ENCODE measurements around the gene PAQR4.
A peak's percentile ranks its signal among the peaks of the same experiment; 100 is the strongest.

Gene PAQR4

DNA sequence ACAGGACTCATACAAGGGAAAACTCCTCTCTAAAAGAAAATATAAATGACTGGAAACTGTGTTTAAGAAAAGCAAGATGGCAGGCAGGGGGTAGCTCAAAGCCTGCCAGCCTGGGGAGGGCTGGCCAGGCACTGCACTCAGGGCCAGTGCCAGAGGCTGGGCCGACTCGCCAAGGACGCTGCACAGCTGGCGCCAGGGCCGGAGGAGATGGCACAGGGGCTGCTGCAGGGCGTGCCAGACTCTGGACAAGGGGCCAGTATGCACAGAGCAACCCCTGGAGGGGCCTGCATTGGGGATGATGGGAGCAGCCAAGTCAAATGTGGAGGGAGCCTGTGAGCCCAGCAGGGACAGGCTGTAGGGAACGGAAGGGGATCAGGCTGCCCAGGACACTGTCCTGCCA is 7.1 kb downstream of the PAQR4 start:
- ATAC-seq = no peak
- TF ChIP-seq ZNF8 (CRISPR knock-in tag; IDR thresholded peaks at IDR 0.05) (no peak), ZNF70 (CRISPR knock-in tag; IDR thresholded peaks at IDR 0.05) (no peak), RARB (CRISPR knock-in tag; IDR thresholded peaks at IDR 0.05) (no peak), ZC3H10 (CRISPR knock-in tag; IDR thresholded peaks at IDR 0.05) (no peak), BACH2 (CRISPR knock-in tag; IDR thresholded peaks at IDR 0.05; ENCODE audit: borderline replicate concordance) (no peak), TCF4 (CRISPR knock-in tag; IDR thresholded peaks at IDR 0.05; ENCODE audit: borderline replicate concordance) (no peak), PPARA (CRISPR knock-in tag; IDR thresholded peaks at IDR 0.05; ENCODE audit: borderline replicate concordance) (no peak), SNAI2 (CRISPR knock-in tag; IDR thresholded peaks at IDR 0.05) (no peak)
- TF ChIP-seq, protein P1, sequence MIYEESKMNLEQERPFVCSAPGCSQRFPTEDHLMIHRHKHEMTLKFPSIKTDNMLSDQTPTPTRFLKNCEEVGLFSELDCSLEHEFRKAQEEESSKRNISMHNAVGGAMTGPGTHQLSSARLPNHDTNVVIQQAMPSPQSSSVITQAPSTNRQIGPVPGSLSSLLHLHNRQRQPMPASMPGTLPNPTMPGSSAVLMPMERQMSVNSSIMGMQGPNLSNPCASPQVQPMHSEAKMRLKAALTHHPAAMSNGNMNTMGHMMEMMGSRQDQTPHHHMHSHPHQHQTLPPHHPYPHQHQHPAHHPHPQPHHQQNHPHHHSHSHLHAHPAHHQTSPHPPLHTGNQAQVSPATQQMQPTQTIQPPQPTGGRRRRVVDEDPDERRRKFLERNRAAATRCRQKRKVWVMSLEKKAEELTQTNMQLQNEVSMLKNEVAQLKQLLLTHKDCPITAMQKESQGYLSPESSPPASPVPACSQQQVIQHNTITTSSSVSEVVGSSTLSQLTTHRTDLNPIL (CRISPR knock-in tag; IDR thresholded peaks at IDR 0.05; ENCODE audit: low read depth) = no peak

DNA sequence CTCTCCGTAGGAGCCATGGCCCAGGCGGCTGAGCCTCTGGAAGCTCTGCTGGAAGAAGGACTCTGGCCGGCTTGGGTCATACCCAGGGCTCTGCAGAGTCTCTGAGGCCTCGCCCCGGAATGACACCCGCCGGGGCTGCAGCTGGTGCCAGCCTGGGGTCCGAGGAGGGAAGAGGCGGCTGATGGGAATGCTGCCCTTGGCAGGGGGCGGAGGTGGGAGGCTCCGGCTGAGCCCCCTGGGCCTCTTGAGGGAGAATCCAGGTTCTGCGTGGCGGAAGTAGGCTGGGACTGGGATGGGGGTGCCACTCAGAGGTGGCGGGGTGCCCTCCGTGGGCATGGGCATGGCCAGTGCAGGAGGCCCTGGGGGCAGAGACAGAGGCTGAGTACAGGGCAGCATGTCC is 7.5 kb downstream of the PAQR4 start:
- no peak for ATAC-seq

DNA sequence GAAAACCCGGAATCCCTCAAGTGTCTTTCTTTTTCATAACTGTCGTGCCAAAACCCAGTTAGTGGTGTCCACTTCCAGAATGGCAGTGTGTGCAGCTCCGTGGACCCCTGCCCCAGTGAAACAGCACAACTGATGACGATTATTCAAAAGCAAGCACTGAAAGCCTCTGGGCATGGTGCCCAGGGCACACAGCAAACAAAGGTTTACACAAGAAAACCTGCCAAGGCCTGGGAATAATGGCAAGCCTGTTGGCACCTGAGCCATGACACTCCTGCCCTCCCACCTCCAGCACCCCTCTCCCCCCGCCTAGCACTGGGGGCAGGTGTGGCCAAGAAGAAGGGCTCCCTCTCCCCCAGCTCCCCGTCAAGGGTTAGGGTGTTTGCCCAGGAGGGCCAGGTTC is 8.3 kb downstream of the PAQR4 start:
- no peak for ATAC-seq
- TF ChIP-seq ZNF565 (CRISPR knock-in tag; conservative IDR thresholded peaks at IDR 0.05; ENCODE audit: low read depth) = no peak
- TF ChIP-seq ZC3H10 (CRISPR knock-in tag; IDR thresholded peaks at IDR 0.05) = no peak

More for the DNA sequence above, 7.5 kb downstream of the PAQR4 start:
- no peak for TF ChIP-seq PPARA (CRISPR knock-in tag; IDR thresholded peaks at IDR 0.05; ENCODE audit: borderline replicate concordance)
- TF ChIP-seq, protein P2, sequence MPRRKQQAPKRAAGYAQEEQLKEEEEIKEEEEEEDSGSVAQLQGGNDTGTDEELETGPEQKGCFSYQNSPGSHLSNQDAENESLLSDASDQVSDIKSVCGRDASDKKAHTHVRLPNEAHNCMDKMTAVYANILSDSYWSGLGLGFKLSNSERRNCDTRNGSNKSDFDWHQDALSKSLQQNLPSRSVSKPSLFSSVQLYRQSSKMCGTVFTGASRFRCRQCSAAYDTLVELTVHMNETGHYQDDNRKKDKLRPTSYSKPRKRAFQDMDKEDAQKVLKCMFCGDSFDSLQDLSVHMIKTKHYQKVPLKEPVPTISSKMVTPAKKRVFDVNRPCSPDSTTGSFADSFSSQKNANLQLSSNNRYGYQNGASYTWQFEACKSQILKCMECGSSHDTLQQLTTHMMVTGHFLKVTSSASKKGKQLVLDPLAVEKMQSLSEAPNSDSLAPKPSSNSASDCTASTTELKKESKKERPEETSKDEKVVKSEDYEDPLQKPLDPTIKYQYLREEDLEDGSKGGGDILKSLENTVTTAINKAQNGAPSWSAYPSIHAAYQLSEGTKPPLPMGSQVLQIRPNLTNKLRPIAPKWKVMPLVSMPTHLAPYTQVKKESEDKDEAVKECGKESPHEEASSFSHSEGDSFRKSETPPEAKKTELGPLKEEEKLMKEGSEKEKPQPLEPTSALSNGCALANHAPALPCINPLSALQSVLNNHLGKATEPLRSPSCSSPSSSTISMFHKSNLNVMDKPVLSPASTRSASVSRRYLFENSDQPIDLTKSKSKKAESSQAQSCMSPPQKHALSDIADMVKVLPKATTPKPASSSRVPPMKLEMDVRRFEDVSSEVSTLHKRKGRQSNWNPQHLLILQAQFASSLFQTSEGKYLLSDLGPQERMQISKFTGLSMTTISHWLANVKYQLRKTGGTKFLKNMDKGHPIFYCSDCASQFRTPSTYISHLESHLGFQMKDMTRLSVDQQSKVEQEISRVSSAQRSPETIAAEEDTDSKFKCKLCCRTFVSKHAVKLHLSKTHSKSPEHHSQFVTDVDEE (CRISPR knock-in tag; IDR thresholded peaks at IDR 0.05) = no peak
- no peak for TF ChIP-seq TOX (CRISPR knock-in tag; IDR thresholded peaks at IDR 0.05; ENCODE audit: borderline replicate concordance)
- no peak for TF ChIP-seq ARNTL (CRISPR knock-in tag; IDR thresholded peaks at IDR 0.05; ENCODE audit: borderline replicate concordance, low read depth)
- no peak for TF ChIP-seq OSR1 (CRISPR knock-in tag; IDR thresholded peaks at IDR 0.05)
- no peak for TF ChIP-seq SNAI2 (CRISPR knock-in tag; IDR thresholded peaks at IDR 0.05)
- TF ChIP-seq ZFP30 (CRISPR knock-in tag; IDR thresholded peaks at IDR 0.05) = no peak
- TF ChIP-seq ZC3H10 (CRISPR knock-in tag; IDR thresholded peaks at IDR 0.05) = no peak
- TF ChIP-seq ISL1 (CRISPR knock-in tag; IDR thresholded peaks at IDR 0.05) = no peak

DNA sequence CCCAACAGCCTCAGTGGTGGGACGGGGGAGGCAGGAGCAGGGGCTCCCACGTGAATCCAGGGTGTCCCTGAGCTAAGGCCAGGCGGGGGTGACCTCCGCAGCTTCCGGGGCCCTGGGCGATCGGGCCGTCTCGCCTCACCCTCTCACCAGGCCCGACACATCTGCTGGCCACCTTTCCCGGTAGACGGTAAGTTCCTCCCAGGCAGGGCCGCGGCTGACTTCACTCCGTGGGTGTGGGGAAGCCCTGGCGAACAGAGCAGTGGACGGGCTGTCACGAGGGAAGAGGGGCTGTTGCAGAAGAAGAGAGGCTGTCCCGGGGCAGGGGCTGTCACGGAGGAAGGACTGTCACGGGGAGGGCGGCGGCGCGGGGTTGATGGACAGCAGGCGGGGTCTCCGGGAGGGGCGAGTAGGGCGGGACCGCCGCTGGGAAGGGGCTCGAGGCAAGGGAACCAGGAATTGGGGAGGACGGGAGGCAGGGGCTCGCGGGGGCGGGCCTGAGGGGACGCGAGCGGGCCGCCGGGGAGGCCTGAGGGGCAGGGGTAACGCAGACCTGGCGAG is 10.6 kb downstream of the PAQR4 start:
- ATAC-seq = peak; percentile 6

DNA sequence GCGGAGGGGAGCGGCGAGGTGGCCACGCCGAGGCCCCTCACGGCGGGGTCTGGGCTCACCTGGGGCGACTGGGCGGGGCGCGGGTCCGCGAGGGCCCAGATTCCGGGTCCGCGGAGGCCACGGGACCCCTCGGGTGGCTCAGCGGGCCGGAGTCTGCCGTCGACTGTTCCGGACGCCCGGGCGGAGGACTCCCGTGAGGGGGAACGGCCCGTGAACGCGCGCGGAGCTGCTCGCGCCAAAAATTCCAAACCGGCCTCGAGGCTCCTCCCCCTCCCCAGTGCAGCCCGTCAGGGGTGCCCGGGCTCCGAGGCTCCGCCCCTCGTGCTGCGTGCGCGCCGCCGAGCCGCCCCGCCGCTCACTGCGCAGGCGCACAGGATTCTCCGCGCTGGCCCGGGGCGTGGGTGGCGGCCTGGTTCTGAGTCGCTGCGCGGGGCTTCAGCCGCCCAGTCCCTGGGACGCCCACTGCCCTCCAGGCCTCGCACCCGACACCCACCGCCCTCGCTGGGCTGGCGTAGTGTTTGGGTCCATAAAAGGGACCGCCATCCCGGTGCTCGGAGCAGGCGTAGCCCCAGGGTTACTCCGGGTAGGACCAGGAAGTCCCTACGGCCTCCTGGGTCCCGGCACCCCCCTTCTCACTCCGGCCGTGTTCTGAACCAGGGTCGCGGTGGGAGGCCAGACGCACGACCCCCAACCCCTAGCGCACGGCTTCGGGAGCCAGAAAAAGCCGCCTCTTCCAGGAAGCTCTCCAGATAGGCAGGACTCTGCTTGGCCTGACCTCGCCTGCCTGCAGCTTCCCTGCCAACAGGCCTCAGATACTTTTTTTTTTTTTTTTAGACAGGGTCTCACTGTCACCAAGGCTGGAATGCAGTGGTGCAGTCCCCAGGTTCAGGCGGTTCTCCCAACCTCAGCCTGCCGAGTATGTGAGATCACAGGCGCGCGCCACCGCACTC is 11.4 kb downstream of the PAQR4 start, which contains the start of gene PKMYT1:
Gene PKMYT1 (minus strand): TSS at position 220 of the 950 bp plus-strand sequence. CDS start 789 bp downstream, outside the sequence.
- ATAC-seq = peak; percentile 89

More for the DNA sequence above, 10.6 kb downstream of the PAQR4 start:
- TF ChIP-seq SNAI2 (CRISPR knock-in tag; IDR thresholded peaks at IDR 0.05) = no peak
- TF ChIP-seq PPARA (CRISPR knock-in tag; IDR thresholded peaks at IDR 0.05; ENCODE audit: borderline replicate concordance) = no peak
- no peak for TF ChIP-seq ZFP30 (CRISPR knock-in tag; IDR thresholded peaks at IDR 0.05)
- TF ChIP-seq ZNF8 (CRISPR knock-in tag; IDR thresholded peaks at IDR 0.05) = no peak
- no peak for TF ChIP-seq BACH2 (CRISPR knock-in tag; IDR thresholded peaks at IDR 0.05; ENCODE audit: borderline replicate concordance)
- no peak for TF ChIP-seq TCF4 (CRISPR knock-in tag; IDR thresholded peaks at IDR 0.05; ENCODE audit: borderline replicate concordance)
- no peak for TF ChIP-seq ZNF70 (CRISPR knock-in tag; IDR thresholded peaks at IDR 0.05)

More for the DNA sequence above, 11.4 kb downstream of the PAQR4 start, which contains the start of gene PKMYT1:
- TF ChIP-seq CSDC2 (CRISPR knock-in tag; IDR thresholded peaks at IDR 0.05) = no peak
- no peak for TF ChIP-seq PPARA (CRISPR knock-in tag; IDR thresholded peaks at IDR 0.05; ENCODE audit: borderline replicate concordance)
- TF ChIP-seq ESRRG (CRISPR knock-in tag; IDR thresholded peaks at IDR 0.05) = no peak
- no peak for TF ChIP-seq TCF4 (CRISPR knock-in tag; IDR thresholded peaks at IDR 0.05; ENCODE audit: borderline replicate concordance)
- no peak for TF ChIP-seq ZFP30 (CRISPR knock-in tag; IDR thresholded peaks at IDR 0.05)
- TF ChIP-seq, protein P3, sequence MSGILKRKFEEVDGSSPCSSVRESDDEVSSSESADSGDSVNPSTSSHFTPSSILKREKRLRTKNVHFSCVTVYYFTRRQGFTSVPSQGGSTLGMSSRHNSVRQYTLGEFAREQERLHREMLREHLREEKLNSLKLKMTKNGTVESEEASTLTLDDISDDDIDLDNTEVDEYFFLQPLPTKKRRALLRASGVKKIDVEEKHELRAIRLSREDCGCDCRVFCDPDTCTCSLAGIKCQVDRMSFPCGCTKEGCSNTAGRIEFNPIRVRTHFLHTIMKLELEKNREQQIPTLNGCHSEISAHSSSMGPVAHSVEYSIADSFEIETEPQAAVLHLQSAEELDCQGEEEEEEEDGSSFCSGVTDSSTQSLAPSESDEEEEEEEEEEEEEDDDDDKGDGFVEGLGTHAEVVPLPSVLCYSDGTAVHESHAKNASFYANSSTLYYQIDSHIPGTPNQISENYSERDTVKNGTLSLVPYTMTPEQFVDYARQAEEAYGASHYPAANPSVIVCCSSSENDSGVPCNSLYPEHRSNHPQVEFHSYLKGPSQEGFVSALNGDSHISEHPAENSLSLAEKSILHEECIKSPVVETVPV (CRISPR knock-in tag; IDR thresholded peaks at IDR 0.05) = no peak
- TF ChIP-seq ZNF565 (CRISPR knock-in tag; conservative IDR thresholded peaks at IDR 0.05; ENCODE audit: low read depth) = no peak
- TF ChIP-seq ZNF70 (CRISPR knock-in tag; IDR thresholded peaks at IDR 0.05) = no peak
- no peak for TF ChIP-seq ISL1 (CRISPR knock-in tag; IDR thresholded peaks at IDR 0.05)
- TF ChIP-seq, protein P4, sequence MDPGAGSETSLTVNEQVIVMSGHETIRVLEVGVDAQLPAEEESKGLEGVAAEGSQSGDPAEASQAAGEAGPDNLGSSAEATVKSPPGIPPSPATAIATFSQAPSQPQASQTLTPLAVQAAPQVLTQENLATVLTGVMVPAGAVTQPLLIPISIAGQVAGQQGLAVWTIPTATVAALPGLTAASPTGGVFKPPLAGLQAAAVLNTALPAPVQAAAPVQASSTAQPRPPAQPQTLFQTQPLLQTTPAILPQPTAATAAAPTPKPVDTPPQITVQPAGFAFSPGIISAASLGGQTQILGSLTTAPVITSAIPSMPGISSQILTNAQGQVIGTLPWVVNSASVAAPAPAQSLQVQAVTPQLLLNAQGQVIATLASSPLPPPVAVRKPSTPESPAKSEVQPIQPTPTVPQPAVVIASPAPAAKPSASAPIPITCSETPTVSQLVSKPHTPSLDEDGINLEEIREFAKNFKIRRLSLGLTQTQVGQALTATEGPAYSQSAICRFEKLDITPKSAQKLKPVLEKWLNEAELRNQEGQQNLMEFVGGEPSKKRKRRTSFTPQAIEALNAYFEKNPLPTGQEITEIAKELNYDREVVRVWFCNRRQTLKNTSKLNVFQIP (CRISPR knock-in tag; IDR thresholded peaks at IDR 0.05; ENCODE audit: borderline replicate concordance, low read depth) = no peak
- TF ChIP-seq TOX (CRISPR knock-in tag; IDR thresholded peaks at IDR 0.05; ENCODE audit: borderline replicate concordance) = no peak
- no peak for TF ChIP-seq ZFP3 (CRISPR knock-in tag; IDR thresholded peaks at IDR 0.05)
